Measurements from ENCODE around the gene NT5C3B.

DNA sequence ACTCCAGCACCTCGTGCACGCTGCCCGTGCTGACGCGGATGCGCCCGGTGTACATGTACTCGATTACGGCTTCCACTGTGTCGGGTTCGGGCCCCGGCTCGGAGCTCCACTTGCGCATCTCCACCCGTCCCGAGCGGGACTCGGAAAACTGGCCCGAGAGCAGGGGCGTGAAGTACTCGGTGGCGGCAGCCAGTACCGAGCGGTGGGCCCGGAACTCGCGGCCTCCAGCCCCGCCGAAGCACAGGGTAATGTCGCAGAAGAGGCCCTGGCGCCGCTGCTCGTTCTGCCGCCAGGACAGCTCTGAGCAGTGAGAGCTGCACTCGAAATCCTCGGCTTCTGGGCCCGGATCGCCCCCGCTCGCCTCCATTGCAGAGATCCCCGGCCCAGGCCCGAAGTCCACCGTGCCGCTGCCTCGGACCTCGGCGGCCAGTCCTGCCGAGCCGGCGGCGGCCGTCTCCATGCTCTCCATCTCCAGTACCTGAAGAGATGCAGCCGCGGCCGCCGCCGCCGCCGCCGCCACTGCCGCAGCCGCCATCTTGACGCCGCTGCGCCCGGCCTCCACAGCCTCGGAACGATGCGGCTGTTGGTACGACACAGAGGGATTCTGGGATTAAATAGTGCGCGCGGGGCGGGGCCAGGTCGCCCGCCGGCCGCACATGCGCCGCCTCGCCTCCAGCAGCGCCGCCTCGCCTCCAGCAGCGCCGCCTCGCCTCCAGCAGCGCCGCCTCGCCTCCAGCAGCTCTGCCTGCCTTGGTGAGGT, 29.0 kb upstream of the NT5C3B start, which contains the start of gene KLHL11:
- peak; percentile 92 to 97 for TF ChIP-seq POLR2A (IDR thresholded peaks at IDR 0.05)
- TF ChIP-seq, protein P1, sequence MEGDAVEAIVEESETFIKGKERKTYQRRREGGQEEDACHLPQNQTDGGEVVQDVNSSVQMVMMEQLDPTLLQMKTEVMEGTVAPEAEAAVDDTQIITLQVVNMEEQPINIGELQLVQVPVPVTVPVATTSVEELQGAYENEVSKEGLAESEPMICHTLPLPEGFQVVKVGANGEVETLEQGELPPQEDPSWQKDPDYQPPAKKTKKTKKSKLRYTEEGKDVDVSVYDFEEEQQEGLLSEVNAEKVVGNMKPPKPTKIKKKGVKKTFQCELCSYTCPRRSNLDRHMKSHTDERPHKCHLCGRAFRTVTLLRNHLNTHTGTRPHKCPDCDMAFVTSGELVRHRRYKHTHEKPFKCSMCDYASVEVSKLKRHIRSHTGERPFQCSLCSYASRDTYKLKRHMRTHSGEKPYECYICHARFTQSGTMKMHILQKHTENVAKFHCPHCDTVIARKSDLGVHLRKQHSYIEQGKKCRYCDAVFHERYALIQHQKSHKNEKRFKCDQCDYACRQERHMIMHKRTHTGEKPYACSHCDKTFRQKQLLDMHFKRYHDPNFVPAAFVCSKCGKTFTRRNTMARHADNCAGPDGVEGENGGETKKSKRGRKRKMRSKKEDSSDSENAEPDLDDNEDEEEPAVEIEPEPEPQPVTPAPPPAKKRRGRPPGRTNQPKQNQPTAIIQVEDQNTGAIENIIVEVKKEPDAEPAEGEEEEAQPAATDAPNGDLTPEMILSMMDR (IDR thresholded peaks at IDR 0.05), result peak in 1 of 6 experiments; percentile 10
